GM19043 (cell line): ENCODE results near the gene PEX16.
"Not testable (repeated sequence)": the region's sequence is repeated elsewhere in the genome, so short reads cannot be mapped to it uniquely, and the experiment has no call there.

Source experiments
- ATAC-seq: cut with Tn5 transposase; IDR thresholded peaks from one replicate; pipeline ENCODE4 v1.9.1; 2021; ENCODE audit warnings: low read depth; ENCODE audit not compliant: unreplicated experiment

The PEX16 gene

DNA sequence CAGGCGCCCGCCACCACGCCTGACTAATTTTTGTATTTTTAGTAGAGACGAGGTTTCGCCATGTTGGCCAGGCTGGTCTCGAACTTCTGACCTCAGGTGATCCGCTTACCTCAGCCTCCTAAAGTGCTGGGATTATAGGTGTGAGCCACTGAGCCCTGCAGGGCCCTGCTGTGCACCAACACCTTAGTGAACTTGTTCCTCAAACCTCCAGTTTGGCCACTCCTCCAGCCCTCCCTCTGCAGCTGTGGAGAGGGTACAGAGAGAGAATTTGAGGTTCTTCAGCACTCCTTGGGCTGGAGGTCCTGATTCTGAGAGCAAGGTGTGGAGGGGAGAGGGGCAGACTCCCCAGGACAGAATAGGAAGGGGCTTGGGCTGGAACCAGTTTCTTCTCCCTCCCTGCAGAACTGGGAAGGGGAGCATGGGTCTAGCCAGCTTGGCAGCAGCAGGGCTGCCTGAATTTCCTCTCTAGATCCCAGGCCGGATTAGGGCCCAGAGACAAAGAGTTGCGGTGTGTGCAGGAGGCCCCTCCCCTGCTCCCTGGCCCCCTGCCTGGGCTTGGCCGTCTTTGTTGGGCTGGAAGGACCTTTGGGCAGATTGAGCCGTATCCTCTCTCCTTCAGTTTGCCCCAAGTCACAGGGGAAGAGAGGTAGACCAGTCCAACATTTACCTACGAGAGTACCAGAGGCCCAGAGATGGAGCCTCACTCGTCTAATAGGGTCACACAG is 2.3 kb upstream of the PEX16 start:
- no peak for ATAC-seq

- no peak for ATAC-seq
These were observed 1.4 kb upstream of the PEX16 start for GRCh38 chr11:45918962-45919675.

DNA sequence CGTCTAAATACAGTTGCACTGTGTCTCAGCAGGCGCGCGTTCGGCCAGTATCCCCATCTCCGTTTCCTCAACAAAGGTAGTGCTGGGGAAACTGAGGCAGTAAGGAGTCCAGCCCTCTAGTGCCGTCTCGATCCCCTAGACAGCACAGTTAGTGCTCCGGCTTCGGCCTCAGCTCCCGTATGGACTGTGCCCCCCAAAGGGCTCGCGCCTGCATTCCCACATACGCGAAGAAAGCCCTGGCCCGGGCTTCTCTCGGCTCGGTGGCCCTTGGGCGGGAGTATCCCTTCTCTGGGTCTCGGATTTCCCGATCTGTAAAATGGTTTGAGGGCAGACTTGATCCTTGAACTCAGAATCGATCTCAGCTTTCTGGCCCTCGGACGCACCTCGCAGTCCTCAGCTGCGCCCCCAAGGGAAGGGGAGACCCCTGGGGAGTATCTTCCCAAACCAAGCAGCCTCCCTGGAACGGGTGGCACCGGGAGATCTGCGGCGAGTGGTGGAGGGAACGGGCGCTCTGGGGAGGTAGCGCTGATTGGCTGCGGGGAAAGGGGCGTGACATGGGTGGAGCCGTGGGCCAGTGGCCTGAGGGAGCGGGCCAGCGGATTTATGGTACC is 759 bp upstream of the PEX16 start:
- no peak for ATAC-seq

DNA sequence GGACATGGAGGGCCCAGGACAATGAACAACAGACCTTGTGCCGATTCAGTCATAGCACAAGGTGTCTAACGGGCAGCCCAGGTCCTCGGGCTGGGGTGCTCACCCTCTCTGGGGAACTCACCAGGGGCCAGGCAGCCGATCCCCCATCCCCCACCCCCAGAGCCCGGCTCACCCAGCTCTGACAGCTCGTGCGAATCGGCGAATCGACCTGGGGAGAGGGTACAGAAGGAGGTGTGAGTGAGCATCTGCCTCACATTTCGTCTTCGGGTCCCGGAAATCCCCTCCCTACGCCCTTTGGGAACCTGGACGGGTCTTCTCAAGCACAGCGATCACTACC is 423 bp downstream of the PEX16 start:
- no peak for ATAC-seq

GRCh38 chr11:45915446-45915845 is 2.2 kb downstream of the PEX16 start:
- no peak for ATAC-seq

DNA sequence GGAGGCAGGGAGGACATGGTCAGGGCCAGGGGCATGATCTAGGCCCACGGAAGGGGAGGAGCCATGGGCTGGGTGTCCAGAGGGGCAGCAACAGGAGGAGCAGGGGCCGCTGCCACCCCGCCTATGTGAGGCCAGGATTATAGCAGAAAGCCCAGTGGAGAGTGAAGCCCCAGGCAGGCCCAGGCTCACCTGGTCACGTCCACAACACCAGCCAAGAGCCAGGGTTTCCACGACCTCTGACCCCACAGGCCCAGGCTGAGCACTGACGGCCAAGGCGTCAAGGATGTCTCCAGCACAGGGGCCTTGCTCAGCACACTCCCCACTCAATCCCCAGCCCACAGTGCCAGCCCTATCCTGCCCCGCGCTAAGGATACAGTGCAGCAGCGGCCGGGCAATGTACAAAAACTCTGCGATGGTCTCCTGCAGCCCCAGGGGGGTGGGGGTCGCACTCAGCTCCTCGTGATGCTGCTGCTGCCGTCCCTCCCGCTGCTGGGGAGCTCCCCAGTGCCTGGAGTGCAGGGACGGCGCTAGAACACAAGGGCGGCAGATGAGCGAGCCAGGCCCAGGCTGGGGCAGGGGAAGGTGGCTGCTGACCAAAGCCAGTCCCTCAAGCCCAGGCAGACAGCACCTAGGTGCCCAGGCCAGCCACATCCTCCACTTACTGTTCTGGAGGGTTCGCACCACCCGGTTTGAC is 3.6 kb downstream of the PEX16 start:
- ATAC-seq, result no peak

GRCh38 chr11:45913514-45913913 is 4.2 kb downstream of the PEX16 start:
- ATAC-seq, result no peak

GRCh38 chr11:45910623-45911022 is 7.1 kb downstream of the PEX16 start:
- no peak for ATAC-seq

GRCh38 chr11:45909594-45910475 is 7.8 kb downstream of the PEX16 start:
- ATAC-seq, result no peak

GRCh38 chr11:45907911-45908370 is 9.7 kb downstream of the PEX16 start:
- ATAC-seq, result no peak

- ATAC-seq, result no peak
These were observed 10.6 kb downstream of the PEX16 start, which contains the start of gene FREY1 for GRCh38 chr11:45906965-45907611. FREY1 (minus strand) TSS chr11:45907271; CDS start chr11:45907245, 26 bp downstream.

GRCh38 chr11:45906096-45906682 is 11.5 kb downstream of the PEX16 start:
- no peak for ATAC-seq

DNA sequence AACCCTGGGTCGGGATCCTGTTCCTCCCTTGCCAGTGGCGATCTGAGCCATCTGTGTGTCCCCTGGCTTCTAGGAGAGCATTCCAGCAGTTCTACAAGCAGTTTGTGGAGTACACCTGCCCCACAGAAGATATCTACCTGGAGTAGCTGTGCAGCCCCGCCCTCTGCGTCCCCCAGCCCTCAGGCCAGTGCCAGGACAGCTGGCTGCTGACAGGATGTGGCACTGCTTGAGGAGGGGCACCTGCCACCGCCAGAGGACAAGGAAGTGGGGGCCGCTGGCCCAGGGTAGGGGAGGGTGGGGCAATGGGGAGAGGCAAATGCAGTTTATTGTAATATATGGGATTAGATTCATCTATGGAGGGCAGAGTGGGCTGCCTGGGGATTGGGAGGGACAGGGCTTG is 12.1 kb downstream of the PEX16 start:
- ATAC-seq, result not testable (repeated sequence)

GRCh38 chr11:45905095-45905494 is 12.6 kb downstream of the PEX16 start:
- ATAC-seq, result no peak

DNA sequence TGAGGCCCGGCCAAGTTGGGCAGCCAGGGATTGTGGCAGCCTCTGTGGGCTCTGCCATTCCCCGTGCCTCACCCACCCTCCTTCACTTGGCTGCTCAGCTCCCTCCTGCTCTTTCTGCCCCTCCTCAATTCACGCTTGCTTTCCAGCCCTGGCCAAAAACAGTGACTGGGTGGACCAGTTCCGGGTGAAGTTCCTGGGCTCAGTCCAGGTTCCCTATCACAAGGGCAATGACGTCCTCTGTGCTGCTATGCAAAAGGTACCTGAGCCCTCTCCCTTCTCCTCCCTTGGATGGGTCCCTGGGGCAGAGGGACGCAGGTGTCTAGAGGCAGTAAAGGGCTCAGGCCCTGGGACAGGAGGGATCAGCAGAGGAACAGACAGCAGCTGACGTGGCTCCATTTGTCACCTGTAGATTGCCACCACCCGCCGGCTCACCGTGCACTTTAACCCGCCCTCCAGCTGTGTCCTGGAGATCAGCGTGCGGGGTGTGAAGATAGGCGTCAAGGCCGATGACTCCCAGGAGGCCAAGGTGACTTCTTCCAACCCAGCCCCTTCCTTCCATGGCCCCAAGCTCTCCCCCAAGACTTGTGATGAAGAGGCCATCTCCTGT is 13.3 kb downstream of the PEX16 start:
- no peak for ATAC-seq

DNA sequence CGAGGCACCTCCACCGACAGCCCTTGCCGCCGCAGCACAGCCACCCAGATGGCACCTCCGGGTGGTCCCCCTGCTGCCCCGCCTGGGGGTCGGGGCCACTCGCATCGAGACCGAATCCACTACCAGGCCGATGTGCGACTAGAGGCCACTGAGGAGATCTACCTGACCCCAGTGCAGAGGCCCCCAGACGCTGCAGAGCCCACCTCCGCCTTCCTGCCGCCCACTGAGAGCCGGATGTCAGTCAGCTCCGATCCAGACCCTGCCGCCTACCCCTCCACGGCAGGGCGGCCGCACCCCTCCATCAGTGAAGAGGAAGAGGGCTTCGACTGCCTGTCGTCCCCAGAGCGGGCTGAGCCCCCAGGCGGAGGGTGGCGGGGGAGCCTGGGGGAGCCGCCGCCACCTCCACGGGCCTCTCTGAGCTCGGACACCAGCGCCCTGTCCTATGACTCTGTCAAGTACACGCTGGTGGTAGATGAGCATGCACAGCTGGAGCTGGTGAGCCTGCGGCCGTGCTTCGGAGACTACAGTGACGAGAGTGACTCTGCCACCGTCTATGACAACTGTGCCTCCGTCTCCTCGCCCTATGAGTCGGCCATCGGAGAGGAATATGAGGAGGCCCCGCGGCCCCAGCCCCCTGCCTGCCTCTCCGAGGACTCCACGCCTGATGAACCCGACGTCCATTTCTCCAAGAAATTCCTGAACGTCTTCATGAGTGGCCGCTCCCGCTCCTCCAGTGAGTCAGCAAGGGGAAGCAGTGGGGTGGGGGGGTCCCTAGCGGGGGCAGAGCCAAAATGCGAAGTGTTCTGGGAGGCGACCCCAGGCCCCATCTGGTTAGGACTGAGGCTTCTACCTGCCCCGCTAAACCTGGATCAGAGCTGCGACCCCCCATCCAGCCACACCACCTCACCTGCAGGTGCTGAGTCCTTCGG is 15.0 kb downstream of the PEX16 start:
- ATAC-seq, result no peak

DNA sequence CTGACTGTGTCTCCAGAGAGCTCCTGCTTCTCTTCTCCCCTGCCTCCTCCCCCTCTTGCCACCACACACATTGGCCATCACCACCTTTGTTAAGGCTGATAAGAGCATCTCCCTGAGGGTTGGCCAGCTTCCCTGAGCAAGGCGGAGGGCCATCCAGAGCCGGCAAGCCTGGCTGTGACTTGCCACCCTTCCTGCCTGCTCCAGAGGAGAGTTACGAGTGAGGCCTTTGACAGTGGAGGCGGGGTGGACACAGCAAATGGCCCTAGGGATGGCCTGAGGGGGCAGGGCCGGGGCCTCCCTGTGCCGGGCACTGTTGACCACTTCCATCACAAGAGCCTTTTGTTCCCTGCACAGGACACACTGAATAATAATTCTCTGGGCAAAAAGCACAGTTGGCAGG is 16.1 kb downstream of the PEX16 start:
- no peak for ATAC-seq
